ENCODE results near the gene WDCP.
"Not testable (repeated sequence)": the region's sequence is repeated elsewhere in the genome, so short reads cannot be mapped to it uniquely, and the experiment has no call there.

The WDCP gene

DNA sequence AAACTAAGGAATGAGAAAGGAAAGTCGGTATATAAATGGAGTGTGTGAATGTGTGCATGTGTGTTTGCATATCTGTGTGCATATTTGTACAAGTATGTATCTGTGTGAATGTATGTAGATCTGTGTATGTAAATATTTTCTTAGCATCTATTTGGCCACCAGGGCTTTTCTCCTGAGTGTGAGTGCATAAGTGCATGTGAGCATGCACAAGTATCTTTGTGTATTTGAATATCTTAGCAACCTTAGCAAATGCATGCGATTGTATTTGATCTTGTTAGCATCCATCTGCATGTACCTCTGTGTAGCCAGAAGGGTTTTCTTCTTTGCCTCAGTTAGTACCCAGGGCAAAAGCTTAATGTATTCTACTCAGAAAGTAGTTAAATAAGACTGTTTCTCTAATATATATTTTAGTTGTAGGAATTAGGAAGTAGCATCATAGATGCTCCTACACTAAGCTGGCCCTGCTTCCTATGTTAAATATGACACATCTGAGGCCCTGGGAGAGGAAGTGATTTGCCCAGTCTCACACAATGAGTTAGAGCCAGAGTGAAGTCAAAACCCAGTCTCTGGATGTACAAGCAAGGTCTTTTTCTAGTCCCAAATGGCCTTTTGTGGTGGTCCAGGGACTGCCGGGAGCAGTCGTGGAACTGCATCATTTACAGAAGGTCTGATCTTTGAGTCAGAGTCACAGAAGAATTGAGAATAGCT, 11.5 kb upstream of the WDCP start:
- DNase-seq, result no peak

DNA sequence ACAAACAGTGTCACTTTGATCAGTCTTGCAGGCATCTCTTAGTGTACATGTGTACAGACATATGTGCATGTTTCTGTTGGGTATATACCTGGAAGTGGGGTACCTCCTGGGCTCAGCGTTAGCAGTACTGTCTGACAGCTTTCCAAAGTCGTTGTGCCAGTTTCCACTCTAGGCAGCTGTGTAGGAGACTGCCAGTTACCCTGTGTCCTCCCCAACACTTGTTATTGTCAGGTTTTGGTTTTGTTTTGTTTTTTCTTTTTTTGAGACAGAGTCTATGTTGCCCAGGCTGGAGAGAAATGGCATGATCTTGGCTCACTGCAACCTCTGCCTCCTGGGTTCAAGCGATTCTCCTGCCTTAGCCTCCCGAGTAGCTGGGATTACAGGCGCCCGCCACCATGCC, 8.6 kb upstream of the WDCP start:
- DNase-seq, result no peak

DNA sequence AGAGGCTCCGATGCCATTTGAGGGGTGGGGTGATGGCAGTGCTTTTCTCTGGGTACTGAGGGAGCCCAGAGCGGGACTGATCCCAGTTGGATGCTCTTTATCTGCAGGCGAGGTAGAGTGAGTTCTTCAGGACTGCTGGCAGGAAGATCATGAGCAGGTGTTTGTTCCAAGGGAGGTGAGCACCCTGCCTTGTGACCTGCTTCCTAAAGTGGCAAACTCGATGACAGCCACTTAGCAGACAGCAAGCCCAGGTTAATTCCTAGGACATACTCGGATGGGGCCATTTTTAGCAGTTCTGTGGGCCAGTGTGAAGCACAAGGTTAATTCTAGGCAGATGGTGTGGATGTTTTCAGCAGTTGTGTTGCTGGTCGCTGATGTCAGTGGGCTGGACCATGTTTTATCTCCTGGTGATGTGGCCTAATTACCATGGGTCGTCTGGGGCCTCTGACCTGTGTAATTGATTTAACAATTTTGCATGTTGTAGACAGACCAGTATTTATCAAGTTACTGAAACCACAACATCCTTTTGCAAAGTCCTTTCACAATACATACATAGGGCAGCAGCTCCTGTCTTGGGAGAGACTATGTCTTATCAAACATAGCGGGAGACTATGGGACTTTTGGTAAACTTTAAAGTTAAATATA, 7.3 kb upstream of the WDCP start:
- DNase-seq, result no peak

DNA sequence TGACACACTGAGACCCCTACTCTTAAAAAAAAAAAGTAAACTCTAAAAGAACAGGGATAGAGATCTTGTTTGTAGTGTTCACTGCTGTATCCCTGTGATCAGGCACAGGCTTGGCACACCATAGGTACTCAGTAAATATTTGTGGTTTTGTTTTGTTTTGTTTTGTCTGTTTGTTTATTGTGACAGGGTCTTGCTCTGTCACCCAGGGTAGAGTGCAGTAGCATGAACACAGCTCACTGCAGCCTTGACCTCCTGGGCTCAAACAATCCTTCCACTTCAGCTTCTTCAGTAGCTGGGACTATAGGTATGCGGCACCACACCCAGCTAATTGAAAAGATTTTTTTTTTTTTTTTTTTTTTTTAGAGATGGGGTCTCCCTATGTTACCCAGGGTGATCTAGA, 5.8 kb upstream of the WDCP start:
- no peak for DNase-seq

DNA sequence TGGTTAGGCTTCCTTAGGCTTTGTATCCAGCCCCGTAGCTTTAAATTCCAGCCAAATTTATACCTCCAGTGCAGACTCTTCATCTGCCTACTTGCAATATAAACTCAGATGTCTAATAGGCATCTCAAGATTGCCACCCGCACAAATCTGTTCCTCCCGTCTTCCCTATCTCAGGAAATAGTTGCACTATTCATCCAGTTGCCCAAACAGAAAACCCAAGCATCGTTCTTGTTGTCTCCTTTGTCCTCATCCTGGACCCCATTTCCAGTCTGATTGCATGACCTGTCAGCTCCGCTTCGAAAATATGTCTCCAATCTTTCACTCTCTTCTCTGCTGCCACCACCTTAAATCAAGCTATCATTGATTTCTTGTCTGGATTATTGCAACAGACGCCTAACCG, 4.6 kb upstream of the WDCP start:
- DNase-seq, result no peak

DNA sequence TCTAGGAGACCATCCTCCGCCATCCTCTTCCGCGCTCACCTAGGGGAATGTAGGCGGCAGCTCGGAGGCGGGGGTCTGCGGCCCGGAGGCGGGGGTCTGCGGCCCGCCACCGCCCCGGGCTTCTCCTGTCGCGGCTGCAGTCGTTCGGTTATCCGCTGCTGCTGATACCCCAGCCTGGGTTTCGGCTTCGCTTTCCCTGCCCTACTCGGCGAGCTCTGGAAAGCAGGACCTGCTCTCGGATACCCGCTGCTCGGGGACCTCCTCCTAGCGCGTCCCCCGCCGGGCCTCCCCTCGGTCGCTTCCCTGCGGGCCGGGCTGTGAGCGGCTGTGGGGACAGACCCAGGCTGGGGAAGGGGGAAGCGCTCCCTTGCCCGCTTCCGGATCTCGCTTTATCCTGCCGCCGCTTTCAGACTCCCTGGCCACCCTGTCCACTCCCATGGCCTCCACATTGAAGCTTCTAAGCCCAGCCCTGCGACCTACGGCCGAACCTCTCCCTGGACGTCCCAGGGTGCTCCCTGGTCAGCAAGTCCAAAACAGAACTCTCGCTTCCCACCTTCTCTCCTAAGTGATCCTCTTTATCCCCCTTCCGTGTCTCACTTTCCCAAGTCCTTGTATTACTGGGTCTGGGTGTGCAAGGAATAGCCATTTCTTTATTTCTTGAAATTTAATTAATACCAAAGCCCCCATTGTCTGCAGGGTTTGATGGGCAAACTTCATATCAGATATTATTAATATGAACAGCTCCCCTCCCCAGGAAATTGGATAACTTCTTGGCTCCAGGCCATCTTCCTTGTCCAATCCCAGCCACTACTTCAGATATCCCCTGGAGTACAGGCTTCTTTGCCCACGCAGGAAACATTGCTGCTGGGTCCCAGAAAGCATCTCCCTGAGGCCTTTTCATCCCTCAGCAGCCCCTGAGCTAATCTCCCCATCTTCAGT, 3.1 kb upstream of the WDCP start:
- DNase-seq, result no peak

DNA sequence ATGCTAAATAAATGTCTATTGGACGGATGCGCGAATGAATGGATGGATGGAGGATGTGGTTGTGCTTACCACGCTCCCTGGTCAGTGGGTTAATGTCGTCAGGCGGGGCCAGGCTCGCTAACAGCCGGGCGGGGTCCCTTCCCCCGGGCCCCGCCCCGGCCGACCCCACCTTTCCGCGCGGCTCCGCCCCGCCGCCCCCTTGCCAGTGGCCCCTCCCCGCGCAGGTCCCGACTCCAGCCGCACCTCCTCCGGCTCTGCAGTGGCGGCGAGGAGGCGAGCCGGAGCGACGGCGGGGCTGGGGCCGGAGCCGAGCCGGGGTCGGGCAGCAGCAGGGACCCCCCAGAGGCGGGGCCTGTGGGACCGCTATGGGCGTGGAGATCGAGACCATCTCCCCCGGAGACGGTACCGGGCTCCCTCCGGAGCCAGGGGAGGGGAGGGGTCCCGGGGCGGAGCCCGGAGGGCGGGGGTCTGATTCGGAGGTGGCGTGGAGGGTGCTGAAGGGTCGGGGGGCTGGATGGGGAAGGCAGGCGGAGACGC, 2.4 kb upstream of the WDCP start, which contains the start of gene FKBP1B:
Gene FKBP1B (plus strand): TSS at position 257 of the 537 bp plus-strand sequence. CDS start 109 bp downstream, at position 366.
- DNase-seq, result peak; percentile 58 to 59

DNA sequence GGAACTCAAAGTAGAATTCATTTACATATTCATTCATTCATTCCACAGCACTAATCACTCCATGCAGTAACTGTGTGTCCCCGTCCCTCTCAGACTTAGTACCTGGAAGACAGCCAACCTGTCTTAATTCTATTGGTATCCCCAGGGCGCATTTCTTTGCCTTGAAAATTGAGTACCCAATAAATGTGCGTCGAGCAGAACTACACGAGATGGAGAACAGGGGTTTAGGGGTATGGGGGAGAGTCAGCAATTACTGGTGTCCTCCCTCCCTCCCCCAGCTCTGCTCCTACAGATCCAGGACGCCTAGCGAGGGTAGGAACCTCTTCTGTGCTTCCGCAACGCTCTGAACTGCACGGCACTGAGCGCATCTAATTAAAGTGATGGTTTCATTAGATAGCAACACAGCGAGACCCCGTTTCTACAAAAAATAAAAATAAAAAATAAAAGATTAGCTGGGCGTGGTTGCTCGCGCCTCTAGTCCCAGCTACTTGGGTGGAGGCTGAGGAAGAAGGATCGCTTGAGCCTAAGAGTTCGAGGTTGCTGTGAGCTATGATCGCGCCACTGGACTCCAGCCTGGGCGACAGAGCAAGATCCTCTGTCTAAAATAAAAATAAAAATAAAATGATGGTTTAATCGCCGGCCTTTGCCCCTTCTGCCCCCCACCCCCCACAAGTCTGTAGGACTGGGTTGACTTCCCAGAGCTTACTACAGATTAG, 1.7 kb upstream of the WDCP start:
- DNase-seq, result peak; percentile 3 to 20

DNA sequence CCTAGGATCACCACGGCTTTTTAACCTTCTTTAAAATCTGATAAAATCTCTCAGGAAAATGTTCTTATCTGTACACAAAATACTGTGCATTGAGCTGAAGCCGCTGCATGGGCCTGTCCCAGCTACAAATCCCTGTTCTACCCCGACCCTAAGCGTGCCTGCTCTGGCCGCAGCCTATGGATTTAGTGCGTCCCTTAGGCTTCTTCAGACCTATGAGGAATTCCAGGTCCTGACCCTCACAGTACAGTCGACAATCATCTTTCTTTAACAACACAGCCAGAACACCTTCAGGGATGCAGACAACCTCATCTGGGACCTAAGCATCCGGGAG, 477 bp upstream of the WDCP start:
- peak in 1 of 2 experiments; percentile 36 for DNase-seq

DNA sequence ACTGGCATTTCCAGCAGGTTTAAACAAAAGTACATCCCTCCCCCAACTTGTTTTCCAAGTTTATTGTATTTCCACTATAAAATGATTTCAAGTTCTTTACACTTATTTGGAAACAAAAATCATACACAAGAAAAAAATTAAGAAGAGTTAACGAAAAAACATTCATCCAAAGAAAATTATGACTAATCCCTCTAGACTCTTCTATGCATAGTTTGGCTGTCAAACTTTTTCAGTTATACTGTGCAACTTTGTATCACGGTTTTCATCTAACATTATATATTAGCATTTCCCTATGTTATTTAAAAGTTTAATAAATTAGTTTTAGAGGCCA, 627 bp downstream of the WDCP start:
- no peak for DNase-seq

DNA sequence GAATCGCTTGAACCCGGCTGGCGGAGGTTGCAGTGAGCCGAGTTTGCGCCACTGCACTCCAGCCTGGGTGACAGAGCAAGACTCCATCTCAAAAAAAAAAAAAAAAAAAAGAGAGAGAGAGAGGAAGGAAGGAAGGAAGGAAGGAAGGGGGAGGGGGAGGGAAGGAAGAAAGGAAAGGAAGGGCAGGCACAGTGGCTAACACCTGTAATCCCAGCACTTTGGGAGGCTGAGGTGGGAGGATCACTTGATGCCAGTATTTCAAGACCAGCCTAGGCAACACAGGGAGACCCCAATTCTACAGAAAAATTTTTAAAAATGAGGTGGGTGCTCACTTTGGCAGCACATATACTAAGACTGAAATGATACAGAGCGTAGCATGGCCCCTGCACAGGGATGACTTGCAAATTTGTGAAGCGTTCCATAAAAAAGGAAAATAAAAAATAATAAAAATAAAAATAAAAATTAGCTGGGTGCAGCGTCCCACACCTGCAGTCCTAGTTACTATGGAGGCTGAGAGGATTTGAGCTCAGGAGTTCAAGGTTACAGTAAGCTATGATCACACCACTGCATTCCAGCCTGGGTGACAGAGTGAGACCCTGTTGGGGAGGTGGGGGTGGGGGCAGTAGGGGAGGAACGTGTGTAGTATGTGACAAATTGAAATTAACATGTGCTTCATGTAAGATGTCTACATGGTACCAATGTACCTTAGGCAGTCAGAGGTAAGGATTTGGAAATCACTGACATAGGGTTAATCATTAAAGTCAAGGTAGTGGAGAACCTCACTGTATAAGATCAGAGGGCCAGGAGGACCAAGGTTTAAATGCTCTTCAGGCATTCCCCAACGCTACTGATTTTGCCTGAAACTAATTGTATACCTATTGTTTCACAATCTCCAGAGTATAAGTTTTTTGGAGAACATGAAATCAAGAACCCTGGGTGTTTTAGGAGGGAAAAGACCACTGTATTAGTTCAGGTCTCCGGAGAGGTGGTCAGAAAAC, 1.4 kb downstream of the WDCP start:
- no peak for DNase-seq

DNA sequence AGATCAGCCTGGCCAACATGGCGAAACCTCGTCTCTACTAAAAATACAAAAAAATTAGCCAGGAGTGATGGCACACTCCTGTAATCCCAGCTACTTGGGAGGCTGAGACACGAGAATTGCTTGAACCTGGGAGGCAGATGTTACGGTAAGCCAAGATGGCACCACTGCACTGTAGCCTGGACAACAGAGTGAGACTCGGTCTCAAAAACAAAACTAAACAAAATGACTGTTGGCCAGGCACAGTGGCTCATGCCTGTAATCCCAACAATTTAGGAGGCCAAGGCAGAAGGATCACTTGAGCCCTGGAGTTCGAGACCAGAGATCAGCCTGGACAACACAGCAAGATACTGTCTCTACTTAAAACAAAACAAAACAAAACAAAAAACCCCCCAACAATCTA, 4.1 kb downstream of the WDCP start:
- not testable (repeated sequence) for DNase-seq

DNA sequence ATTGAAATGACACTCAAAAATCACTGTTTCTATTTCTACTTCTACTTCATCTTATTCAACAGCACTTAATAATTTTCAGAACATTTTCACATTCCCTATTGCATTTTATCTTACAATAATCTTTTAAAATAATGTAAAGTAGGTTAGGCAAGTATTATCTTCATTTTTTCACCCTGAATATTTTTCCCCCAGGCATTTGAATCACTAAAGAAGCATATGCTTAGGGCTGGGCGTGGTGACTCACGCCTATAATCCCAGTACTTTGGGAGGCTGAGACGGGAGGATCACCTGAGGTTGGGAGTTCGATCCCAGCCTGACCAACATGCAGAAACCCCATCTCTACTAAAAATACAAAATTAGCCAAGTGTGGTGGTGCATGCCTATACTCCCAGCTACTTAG, 6.7 kb downstream of the WDCP start:
- DNase-seq, result no peak

DNA sequence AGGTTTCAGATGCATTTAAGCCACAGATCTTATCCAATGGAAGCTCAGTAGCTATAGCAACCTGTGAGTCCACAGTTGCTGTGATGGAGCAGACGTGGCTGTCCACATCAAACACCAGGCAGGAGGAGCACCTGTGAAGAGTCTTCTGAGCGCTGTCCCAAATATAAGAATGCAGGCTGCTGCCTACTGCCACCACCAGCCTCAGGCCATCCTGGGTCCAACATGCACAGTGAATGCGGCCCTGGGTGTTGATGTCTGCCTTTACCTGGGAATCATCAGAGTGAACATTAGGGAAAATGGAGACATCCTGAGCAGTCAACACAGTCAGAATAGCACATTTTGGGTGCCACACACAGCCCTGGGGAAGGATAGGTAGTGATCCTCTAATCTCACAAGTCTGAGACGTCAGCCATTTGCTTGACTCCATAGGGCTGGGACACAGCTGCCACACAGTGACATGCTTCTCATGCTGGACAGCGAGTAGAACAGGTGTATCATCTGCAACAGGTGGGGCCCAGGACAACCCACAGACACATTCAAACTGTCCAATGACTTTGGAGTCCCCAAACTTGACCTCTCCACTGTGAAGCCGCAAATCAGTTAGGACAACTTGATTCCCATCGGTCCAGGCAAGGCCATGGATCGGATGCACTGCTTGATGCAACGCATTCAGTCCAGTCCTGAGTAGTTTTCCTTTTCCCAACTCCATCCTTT, 8.2 kb downstream of the WDCP start:
- DNase-seq, result no peak

DNA sequence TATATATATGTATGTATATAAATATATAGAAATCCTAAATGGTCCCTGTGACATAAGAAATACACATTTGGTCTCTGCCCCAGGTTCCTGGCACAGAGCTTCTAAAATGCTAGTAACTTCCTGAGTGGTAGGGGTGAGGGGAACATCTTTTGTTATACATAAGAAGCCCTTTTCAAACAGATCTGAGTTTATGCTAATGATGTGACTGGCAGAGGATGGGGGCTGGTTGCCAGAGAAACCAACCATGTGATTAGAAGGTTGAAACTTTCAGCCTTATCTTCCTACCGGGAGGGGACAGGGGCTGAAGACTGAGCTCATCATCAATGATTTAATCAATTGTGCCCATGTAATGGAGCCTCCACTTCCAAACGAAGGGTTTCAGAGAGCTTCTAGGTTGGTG, 21.0 kb downstream of the WDCP start:
- DNase-seq, result no peak

DNA sequence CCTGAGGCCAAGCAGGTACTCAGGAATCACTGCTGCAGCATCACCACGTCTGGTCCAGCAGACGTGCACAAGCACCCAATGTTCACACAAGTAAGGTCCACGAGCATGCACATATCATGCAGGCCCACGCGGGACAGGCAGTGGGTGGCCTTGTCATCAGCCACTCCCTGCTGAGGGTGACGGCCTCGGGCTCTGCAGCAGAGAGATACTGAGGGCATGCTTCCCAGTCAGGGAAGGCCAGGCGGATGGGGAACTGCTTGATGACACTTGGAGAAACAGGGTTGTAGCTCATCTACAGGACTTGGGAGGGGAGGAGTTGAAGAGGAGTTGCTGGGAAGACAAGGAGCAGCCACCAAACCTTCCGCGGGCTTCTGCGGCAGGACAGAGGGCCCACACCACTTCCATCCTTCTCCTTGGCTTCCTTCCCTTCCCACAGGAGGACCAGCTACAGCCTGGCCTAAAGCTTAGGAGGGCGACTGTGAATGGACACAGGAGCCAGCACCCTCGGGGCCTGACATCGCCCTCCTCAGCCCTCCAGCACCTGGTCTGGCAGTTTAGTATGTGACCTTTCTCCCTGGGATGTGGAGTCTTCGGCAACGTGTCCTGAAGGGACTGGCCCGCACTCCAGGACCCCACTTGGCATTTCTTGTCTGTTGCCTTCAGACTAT, 22.1 kb downstream of the WDCP start:
- no peak for DNase-seq

DNA sequence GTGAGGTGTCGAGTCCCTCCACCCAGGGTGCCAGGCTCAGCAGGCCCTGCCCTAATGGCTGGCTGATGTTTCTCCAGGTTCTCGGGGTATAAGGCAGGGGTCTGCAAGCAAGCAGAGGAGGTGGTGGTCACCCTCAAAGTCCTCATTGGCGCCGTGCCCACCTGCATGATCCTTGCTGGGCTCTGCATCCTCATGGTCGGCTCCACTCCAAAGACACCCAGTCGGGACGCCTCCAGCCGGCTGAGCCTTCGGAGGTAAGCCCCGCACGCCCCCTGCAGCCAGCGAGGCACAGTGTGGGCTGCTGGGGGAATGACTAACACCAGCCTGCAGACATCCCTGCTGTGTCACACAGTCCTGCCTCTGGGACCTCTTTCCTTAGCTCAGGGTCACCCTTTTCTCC, 23.2 kb downstream of the WDCP start:
- no peak for DNase-seq

DNA sequence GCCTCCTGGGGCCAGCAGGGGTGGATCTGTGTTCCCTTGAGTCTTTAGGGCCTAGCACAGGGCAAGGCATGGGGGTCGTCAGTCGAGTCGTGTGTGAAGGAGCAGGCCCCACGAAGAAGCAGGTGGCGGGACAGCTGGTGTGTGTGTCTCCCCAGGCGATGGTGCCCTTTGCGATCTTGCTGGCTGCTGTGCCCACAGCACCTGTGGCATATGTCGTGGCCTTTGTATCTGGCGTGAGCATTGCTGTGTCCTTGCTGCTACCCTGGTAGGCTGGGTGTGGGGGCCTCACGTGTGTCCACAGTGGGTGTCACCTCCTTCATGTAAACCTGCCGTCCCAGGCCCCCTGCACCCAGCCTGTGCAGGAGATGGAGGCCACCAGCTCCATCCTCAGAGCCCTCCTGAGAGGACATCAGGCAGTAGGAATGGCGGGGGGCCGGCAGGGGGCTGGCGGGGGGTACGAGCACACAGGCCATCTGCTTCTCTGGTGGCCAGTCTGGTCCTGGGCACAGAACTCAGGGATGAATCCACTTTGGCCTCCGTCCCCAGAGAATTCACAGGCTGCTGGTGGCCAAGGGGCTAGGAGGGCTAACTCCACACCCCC, 24.1 kb downstream of the WDCP start:
- DNase-seq, result no peak

DNA sequence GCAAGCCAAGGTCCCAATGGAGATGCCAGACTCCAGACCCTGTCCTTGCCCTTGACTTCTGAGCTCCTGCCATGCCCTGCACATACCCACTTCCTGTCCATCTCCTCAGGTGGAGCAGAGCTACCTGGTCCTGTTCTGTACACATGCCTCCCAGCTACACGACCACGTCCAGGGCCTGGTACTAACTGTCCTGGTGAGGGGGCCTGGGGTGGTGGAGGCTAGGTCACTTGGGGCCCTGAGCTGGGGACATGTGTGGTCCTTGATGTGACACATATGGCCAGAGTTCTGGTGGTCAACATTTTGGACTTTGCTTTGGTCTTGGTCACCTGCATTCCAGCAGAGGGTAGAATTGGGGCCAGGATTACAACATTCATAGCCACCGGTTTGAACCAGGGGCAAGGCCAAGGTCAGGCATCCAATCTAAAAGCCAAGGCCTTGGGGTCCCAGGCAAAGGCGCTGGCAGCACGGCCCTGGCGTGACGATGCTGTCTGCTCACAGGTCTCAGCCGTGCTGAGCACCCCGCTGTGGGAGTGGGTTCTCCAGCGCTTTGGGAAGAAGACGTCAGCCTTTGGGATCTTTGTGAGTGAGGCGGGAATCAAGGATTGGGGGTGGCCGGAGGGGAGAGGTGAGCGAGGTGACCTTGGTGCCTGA, 24.7 kb downstream of the WDCP start:
- no peak for DNase-seq
